Measurements from ENCODE around the gene SMG1.
A peak's percentile ranks its signal among the peaks of the same experiment; 100 is the strongest.
"Not testable (repeated sequence)": the region's sequence is repeated elsewhere in the genome, so short reads cannot be mapped to it uniquely, and the experiment has no call there.

SMG1 gene

GRCh38 chr16:18925986-18926865 lies at the start of gene SMG1:
TSS of gene SMG1 (minus strand) at chr16:18926408. CDS start at chr16:18926041, 367 bp downstream.
- DNase-seq (ENCODE audit: low spot score): peak; percentile 87

- no peak for DNase-seq (ENCODE audit: low spot score)
Observed at GRCh38 chr16:18975109-18975508, 48.9 kb upstream of the SMG1 start.

- DNase-seq (ENCODE audit: low spot score): no peak
Observed at GRCh38 chr16:18969855-18970240, 43.6 kb upstream of the SMG1 start.

- peak; percentile 85 for DNase-seq (ENCODE audit: low spot score)
Observed at GRCh38 chr16:18969050-18969854, 43.0 kb upstream of the SMG1 start.

GRCh38 chr16:18966791-18967190 lies 40.6 kb upstream of the SMG1 start:
- no peak for DNase-seq (ENCODE audit: low spot score)

GRCh38 chr16:18965555-18965954 lies 39.3 kb upstream of the SMG1 start:
- DNase-seq (ENCODE audit: low spot score): no peak

GRCh38 chr16:18959031-18959505 lies 32.9 kb upstream of the SMG1 start:
- DNase-seq (ENCODE audit: low spot score): no peak

GRCh38 chr16:18958621-18959029 lies 32.4 kb upstream of the SMG1 start:
- no peak for DNase-seq (ENCODE audit: low spot score)

GRCh38 chr16:18956658-18957241 lies 30.5 kb upstream of the SMG1 start:
- DNase-seq (ENCODE audit: low spot score): not testable (repeated sequence)

- not testable (repeated sequence) for DNase-seq (ENCODE audit: low spot score)
Observed at GRCh38 chr16:18955874-18956580, 29.8 kb upstream of the SMG1 start.

GRCh38 chr16:18953547-18953946 lies 27.3 kb upstream of the SMG1 start:
- no peak for DNase-seq (ENCODE audit: low spot score)

- no peak for DNase-seq (ENCODE audit: low spot score)
Observed at GRCh38 chr16:18950469-18951185, 24.4 kb upstream of the SMG1 start.

- DNase-seq (ENCODE audit: low spot score): no peak
Observed at GRCh38 chr16:18948372-18949020, 22.3 kb upstream of the SMG1 start.

- DNase-seq (ENCODE audit: low spot score): no peak
Observed at GRCh38 chr16:18945233-18945632, 19.0 kb upstream of the SMG1 start.

GRCh38 chr16:18943414-18943813 lies 17.2 kb upstream of the SMG1 start:
- DNase-seq (ENCODE audit: low spot score): no peak

GRCh38 chr16:18942061-18942460 lies 15.9 kb upstream of the SMG1 start:
- no peak for DNase-seq (ENCODE audit: low spot score)

GRCh38 chr16:18941471-18941870 lies 15.3 kb upstream of the SMG1 start:
- DNase-seq (ENCODE audit: low spot score): no peak

- DNase-seq (ENCODE audit: low spot score): no peak
Observed at GRCh38 chr16:18938986-18939385, 12.8 kb upstream of the SMG1 start.

- no peak for DNase-seq (ENCODE audit: low spot score)
Observed at GRCh38 chr16:18937390-18937789, 11.2 kb upstream of the SMG1 start.

- DNase-seq (ENCODE audit: low spot score): no peak
Observed at GRCh38 chr16:18936727-18937340, 10.6 kb upstream of the SMG1 start.
